Measurements from ENCODE around the gene YPEL4. TPM values are rescaled to one million over a fixed set of nuclear protein-coding genes. Genes with fewer than 3 reads are reported as not detected.

The YPEL4 gene
- total RNA-seq, 4 donors from 2014 or later = 0.31 to 0.68 (median 0.49) TPM

DNA sequence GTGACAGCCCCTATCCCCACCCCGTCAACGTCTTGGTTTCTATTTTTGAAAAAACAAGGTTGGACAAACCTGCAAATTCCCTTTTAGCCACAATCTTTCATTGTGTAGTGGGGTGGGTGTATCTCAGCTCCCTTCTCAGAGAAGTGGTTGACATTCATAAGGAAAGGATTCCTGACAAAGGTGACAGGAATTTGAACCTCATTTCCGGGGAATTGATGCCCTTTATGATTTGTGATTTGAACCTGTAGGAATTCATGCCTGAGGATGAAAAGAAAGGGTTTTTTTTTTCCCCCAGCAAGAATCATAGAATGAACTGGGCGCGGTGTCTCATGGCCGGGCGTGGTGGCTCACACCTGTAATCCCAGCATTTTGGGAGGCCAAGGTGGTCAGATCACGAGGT is 14.5 kb downstream of the YPEL4 start:
- H3K27ac ChIP-seq = no peak overlapping the region
- TF ChIP-seq, protein P1, sequence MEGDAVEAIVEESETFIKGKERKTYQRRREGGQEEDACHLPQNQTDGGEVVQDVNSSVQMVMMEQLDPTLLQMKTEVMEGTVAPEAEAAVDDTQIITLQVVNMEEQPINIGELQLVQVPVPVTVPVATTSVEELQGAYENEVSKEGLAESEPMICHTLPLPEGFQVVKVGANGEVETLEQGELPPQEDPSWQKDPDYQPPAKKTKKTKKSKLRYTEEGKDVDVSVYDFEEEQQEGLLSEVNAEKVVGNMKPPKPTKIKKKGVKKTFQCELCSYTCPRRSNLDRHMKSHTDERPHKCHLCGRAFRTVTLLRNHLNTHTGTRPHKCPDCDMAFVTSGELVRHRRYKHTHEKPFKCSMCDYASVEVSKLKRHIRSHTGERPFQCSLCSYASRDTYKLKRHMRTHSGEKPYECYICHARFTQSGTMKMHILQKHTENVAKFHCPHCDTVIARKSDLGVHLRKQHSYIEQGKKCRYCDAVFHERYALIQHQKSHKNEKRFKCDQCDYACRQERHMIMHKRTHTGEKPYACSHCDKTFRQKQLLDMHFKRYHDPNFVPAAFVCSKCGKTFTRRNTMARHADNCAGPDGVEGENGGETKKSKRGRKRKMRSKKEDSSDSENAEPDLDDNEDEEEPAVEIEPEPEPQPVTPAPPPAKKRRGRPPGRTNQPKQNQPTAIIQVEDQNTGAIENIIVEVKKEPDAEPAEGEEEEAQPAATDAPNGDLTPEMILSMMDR (IDR thresholded peaks at IDR 0.05 in 4 of 5, conservative IDR thresholded peaks at IDR 0.05 in 1 of 5) = no peak
- no peak for TF ChIP-seq POLR2A (IDR thresholded peaks at IDR 0.05)
- H3K4me3 ChIP-seq = no peak overlapping the region
- peaks cover 14 to 19% (median 18%) of the 10 kb centered on the region in 3 donors for H3K27me3 ChIP-seq
- H3K9me3 ChIP-seq = no peaks in the 10 kb centered on the region
- in situ Hi-C loops (cut with MboI; ENCODE audit: low sequenced_read_pairs in 4 of 4) (loop anchor here in 1 of 4 donors (25.0 kb wide), 2 partner anchors 173 to 298 kb away; partner anchors contain the start of genes P2RX3, RTN4RL2 and SSRP1), intact Hi-C loops (cut with DNase I; ENCODE audit: low total_unique reads) (no loop called here)
- ATAC-seq = no peak
- no peak for DNase-seq
- peaks cover 0 to 14% of the 10 kb centered on the region in 2 donors for H3K4me1 ChIP-seq
- no peaks in the 10 kb centered on the region for H3K36me3 ChIP-seq

DNA sequence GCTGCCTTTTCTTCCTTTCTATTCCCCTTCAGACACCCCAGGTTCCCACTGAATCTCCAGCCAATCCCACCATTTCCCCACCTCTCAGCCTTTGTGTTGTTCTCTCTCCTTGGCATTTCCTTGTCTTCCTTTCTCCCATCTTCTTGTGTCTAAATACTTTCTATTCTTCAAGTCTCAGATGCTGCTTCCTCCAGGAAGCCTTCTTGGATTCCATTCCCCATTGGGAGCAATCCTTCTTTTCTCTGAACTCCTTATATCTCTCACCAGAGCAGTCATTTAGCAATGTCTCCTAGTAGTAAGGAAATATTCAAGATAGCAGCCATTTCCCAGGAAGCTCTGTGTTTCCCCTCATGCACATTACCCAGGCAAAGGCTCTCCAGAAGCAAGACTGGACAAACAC is 15.4 kb downstream of the YPEL4 start:
- in situ Hi-C loops (cut with MboI; ENCODE audit: low sequenced_read_pairs in 4 of 4) = loop anchor here in 1 of 4 donors (25.0 kb wide), 2 partner anchors 172 to 297 kb away; partner anchors contain the start of genes P2RX3, RTN4RL2 and SSRP1
- ATAC-seq (no peak), DNase-seq (no peak)
- no peaks in the 10 kb centered on the region for H3K36me3 ChIP-seq
- TF ChIP-seq, protein P1 (IDR thresholded peaks at IDR 0.05 in 4 of 5, conservative IDR thresholded peaks at IDR 0.05 in 1 of 5) = no peak
- TF ChIP-seq POLR2A (IDR thresholded peaks at IDR 0.05) = no peak
- no peaks in the 10 kb centered on the region for H3K9me3 ChIP-seq
- H3K4me1 ChIP-seq = peaks cover 0 to 13% of the 10 kb centered on the region in 2 donors
- intact Hi-C loops (cut with DNase I; ENCODE audit: low total_unique reads) = no loop called here
- no peak overlapping the region for H3K4me3 ChIP-seq
- H3K27me3 ChIP-seq = peaks cover 14 to 19% (median 18%) of the 10 kb centered on the region in 3 donors
- no peak overlapping the region for H3K27ac ChIP-seq

DNA sequence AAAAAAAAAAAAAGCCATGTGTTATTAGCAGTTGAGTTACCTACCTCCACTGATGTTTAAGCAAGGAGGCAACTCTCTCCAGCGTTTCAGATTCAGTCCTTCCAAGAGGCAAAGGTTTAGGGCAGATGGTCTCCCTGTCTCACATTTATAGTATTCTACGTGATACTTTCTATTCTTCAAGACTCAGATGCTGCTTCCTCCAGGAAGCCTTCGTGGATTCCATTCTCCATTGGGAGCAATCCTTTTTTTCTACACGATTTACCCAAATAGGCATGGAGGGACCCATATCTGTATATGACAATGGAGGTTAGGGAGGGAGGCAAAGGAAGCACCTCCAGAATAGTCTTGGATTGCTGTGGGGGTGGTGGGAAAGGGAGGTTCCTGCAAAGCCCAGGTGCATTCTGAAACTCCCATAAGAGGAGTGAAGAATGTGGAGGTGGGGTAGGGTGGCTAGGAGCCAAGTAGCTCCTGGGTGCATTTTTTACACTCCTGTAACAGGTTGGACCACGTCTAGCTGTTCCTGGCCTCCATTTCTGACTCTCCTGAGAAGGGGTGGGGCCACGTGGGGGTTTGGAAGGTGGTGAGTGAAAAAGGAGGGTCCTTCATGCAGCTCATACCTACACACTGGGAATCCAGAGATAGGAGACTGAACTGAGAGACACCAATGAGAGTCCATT is 16.2 kb downstream of the YPEL4 start:
- TF ChIP-seq POLR2A (IDR thresholded peaks at IDR 0.05) = no peak
- TF ChIP-seq, protein P1 (IDR thresholded peaks at IDR 0.05 in 4 of 5, conservative IDR thresholded peaks at IDR 0.05 in 1 of 5) = no peak
- Histone ChIP-seq H3K27me3 (peaks cover 10 to 15% (median 11%) of the 10 kb centered on the region in 3 donors), H3K36me3 (no peaks in the 10 kb centered on the region), H3K4me1 (peaks cover 0 to 5% of the 10 kb centered on the region in 2 donors), H3K4me3 (no peak overlapping the region), H3K9me3 (no peaks in the 10 kb centered on the region), H3K27ac (no peak overlapping the region)
- intact Hi-C loops (cut with DNase I; ENCODE audit: low total_unique reads) (no loop called here), in situ Hi-C loops (cut with MboI; ENCODE audit: low sequenced_read_pairs in 4 of 4) (loop anchor here in 1 of 4 donors (25.0 kb wide), 2 partner anchors 171 to 296 kb away; partner anchors contain the start of genes P2RX3, RTN4RL2 and SSRP1)
- ATAC-seq (no peak), DNase-seq (no peak)

DNA sequence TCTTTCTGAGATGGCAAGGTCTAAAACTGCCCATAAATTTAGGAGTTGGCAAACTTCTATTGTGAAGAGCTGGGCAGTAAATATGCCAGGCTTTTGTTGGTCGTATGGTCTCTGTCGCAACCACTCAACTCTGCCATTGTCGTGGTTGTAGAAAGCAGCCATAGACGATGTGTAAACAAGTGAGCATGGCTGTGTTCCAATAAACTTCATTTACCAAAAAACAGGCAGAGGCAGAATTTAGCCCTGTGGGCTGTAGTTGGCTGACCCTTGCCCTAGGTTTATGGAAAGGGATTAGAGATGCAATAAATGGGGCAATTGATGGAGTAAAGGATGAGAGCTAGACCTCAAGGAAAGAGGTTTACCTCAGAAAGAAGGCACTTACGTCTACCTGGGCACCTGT is 17.6 kb downstream of the YPEL4 start:
- Histone ChIP-seq H3K36me3 (no peaks in the 10 kb centered on the region), H3K4me3 (no peak overlapping the region), H3K27ac (no peak overlapping the region), H3K27me3 (peaks cover 0 to 6% (median 0%) of the 10 kb centered on the region in 3 donors), H3K9me3 (no peaks in the 10 kb centered on the region), H3K4me1 (no peaks in the 10 kb centered on the region)
- in situ Hi-C loops (cut with MboI; ENCODE audit: low sequenced_read_pairs in 4 of 4) = loop anchor here in 1 of 4 donors (25.0 kb wide), 2 partner anchors 170 to 295 kb away; partner anchors contain the start of genes P2RX3, RTN4RL2 and SSRP1
- no peak for DNase-seq
- TF ChIP-seq, protein P1 (IDR thresholded peaks at IDR 0.05 in 4 of 5, conservative IDR thresholded peaks at IDR 0.05 in 1 of 5) = no peak
- TF ChIP-seq POLR2A (IDR thresholded peaks at IDR 0.05) = no peak
- ATAC-seq = no peak
- intact Hi-C loops (cut with DNase I; ENCODE audit: low total_unique reads) = no loop called here
